IMR-90 (cell line): ENCODE measurements around the gene RNU6-9. TPM values are rescaled to one million over a fixed set of nuclear protein-coding genes. Genes with fewer than 3 reads are reported as not detected.

ENCODE experiments used
- ATAC-seq: fragments of 200-7000 bp; cut with Tn5 transposase; 2 replicates; pipeline ENCODE4 v1.9.1; 2020; ENCODE audit warnings: low read depth, mild to moderate bottlenecking, moderate library complexity
- BruUV-seq: library from RNA; stranded (reverse); fragments of 400-500 nt; replicated peaks from 2 replicates; lab custom pipeline; 2021; lab: Mats Ljungman, UMichigan
- CTCF ChIA-PET: fragments of 300-600 bp; formaldehyde crosslinking; extraction: SDS; loops from one replicate; lab custom pipeline; 2021; ENCODE audit warnings: antibody characterized with exemption; lab: Yijun Ruan, JAX
- POLR2A ChIA-PET: fragments of 300-600 bp; sonication (Branson Sonifier 250); formaldehyde crosslinking; loops from one replicate; lab custom pipeline; 2022; ENCODE audit warnings: antibody characterized with exemption; ENCODE audit not compliant: unreplicated experiment; lab: Charles Lee
- DNase-seq: peaks from one replicate; pipeline ENCODE4 v3.0.0; 2013
- H2AFZ ChIP-seq: replicated peaks from 2 replicates; pipeline ENCODE3; 2013; ENCODE audit warnings: low read length, mild to moderate bottlenecking; ENCODE audit not compliant: poor library complexity
- H2AK5ac ChIP-seq: 2 replicates; pipeline ENCODE4 v1.6.1; 2013; ENCODE audit warnings: low read depth, low read length, inconsistent platforms
- H2AK9ac ChIP-seq: replicated peaks from 2 replicates; pipeline ENCODE3; 2013; ENCODE audit warnings: mild to moderate bottlenecking, low read depth, low read length, moderate library complexity; ENCODE audit not compliant: poor library complexity
- H2BK120ac ChIP-seq: 2 replicates; pipeline ENCODE4 v1.6.1; 2013; ENCODE audit warnings: low read depth, low read length, inconsistent platforms
- H2BK15ac ChIP-seq: 3 replicates; pipeline ENCODE4 v1.6.1; 2013; ENCODE audit warnings: low read depth, low read length, inconsistent platforms
- H2BK20ac ChIP-seq: 2 replicates; pipeline ENCODE4 v1.6.1; 2013; ENCODE audit warnings: low read depth, mild to moderate bottlenecking, inconsistent platforms, low read length, moderate library complexity
- H2BK5ac ChIP-seq: 2 replicates; pipeline ENCODE4 v1.6.1; 2013; ENCODE audit warnings: mild to moderate bottlenecking, low read depth, low read length, inconsistent platforms; ENCODE audit not compliant: poor library complexity, severe bottlenecking
- H3K14ac ChIP-seq: replicated peaks from 2 replicates; pipeline ENCODE4 v1.6.1; 2013; ENCODE audit warnings: low read depth, low read length, inconsistent platforms
- H3K18ac ChIP-seq: 2 replicates; pipeline ENCODE4 v1.6.1; 2013; ENCODE audit warnings: low read depth, low read length, control low read depth
- H3K23ac ChIP-seq: 2 replicates; pipeline ENCODE4 v1.6.1; 2013; ENCODE audit warnings: low read depth, low read length, inconsistent platforms
- H3K27ac ChIP-seq: 2 replicates; pipeline ENCODE4 v1.5.1; 2013; ENCODE audit warnings: mild to moderate bottlenecking, control low read depth, low read length; ENCODE audit not compliant: insufficient read depth
- H3K27me3 ChIP-seq: 2 replicates; pipeline ENCODE4 v1.6.1; 2013; ENCODE audit warnings: low read length; ENCODE audit not compliant: control insufficient read depth, insufficient read depth
- H3K36me3 ChIP-seq: 2 replicates; pipeline ENCODE4 v1.6.1; 2013; ENCODE audit warnings: low read length, mixed read lengths; ENCODE audit not compliant: control insufficient read depth, insufficient read depth
- H3K4ac ChIP-seq: 2 replicates; pipeline ENCODE4 v1.6.1; 2013; ENCODE audit warnings: low read depth, low read length, inconsistent platforms
- H3K4me1 ChIP-seq: 2 replicates; pipeline ENCODE4 v1.6.1; 2013; ENCODE audit warnings: low read length, mixed read lengths; ENCODE audit not compliant: control insufficient read depth, insufficient read depth
- H3K4me2 ChIP-seq: 2 replicates; pipeline ENCODE4 v1.6.1; 2013; ENCODE audit warnings: low read depth, mild to moderate bottlenecking, control low read depth, low read length, moderate library complexity
- H3K4me3 ChIP-seq: 2 replicates; pipeline ENCODE4 v1.5.1; 2013; ENCODE audit warnings: low read depth, mild to moderate bottlenecking, control low read depth, low read length, moderate library complexity; ENCODE audit not compliant: insufficient read depth
- H3K56ac ChIP-seq: 2 replicates; pipeline ENCODE4 v1.6.1; 2013; ENCODE audit warnings: low read length, inconsistent platforms; ENCODE audit not compliant: insufficient read depth; ENCODE audit errors: extremely low read depth
- H3K79me1 ChIP-seq, 2 experiments: 2 replicates each; pipeline ENCODE4 v1.6.1; 2013; ENCODE audit warnings: low read length in 2 of 2, inconsistent platforms in 1 of 2, low read depth in 1 of 2
- H3K9ac ChIP-seq: 2 replicates; pipeline ENCODE4 v1.6.1; 2013; ENCODE audit warnings: low read depth, low read length, control low read depth
- H3K9me1 ChIP-seq: 2 replicates; pipeline ENCODE4 v1.6.1; 2013; ENCODE audit warnings: low read length, inconsistent platforms; ENCODE audit not compliant: insufficient read depth
- H3K9me3 ChIP-seq: 2 replicates; pipeline ENCODE4 v1.6.1; 2013; ENCODE audit warnings: low read length; ENCODE audit not compliant: control insufficient read depth, insufficient read depth
- H4K20me1 ChIP-seq: 2 replicates; pipeline ENCODE4 v1.6.1; 2013; ENCODE audit warnings: low read length, inconsistent platforms; ENCODE audit not compliant: insufficient read depth
- H4K5ac ChIP-seq: 2 replicates; pipeline ENCODE4 v1.6.1; 2013; ENCODE audit warnings: mild to moderate bottlenecking, low read depth, low read length, control low read depth
- H4K8ac ChIP-seq, 2 experiments: 2 replicates each; pipeline ENCODE4 v1.6.1; 2013; ENCODE audit warnings: low read depth in 2 of 2, low read length in 2 of 2, control low read depth in 1 of 2, inconsistent platforms in 1 of 2
- H4K91ac ChIP-seq: 2 replicates; pipeline ENCODE4 v1.6.1; 2013; ENCODE audit warnings: low read depth, low read length, inconsistent platforms; ENCODE audit not compliant: insufficient read depth
- BHLHE40 ChIP-seq: fragments of 150-350 bp; IDR thresholded peaks from 2 replicates; pipeline ENCODE4 v1.6.1; 2016; ENCODE audit warnings: mild to moderate bottlenecking, low read depth, low read length
- MAFK ChIP-seq: IDR thresholded peaks from 2 replicates; pipeline ENCODE4 v1.6.1; 2012; ENCODE audit warnings: low read depth, low read length, improper control_type of control experiment
- MAZ ChIP-seq: IDR thresholded peaks from 2 replicates; pipeline ENCODE4 v1.6.1; 2012; ENCODE audit warnings: low read depth, mild to moderate bottlenecking, low read length, improper control_type of control experiment, moderate library complexity, borderline replicate concordance
- MXI1 ChIP-seq: IDR thresholded peaks from 2 replicates; pipeline ENCODE4 v1.6.1; 2012; ENCODE audit warnings: low read depth, mild to moderate bottlenecking, low read length, moderate library complexity, borderline replicate concordance
- POLR2A ChIP-seq: IDR thresholded peaks from 2 replicates; pipeline ENCODE4 v1.6.1; 2012; ENCODE audit warnings: mild to moderate bottlenecking, low read depth, low read length
- RAD21 ChIP-seq: IDR thresholded peaks from 2 replicates; pipeline ENCODE4 v1.6.1; 2012; ENCODE audit warnings: low read length, improper control_type of control experiment
- WGBS, 2 experiments: methylation state at CpG; one replicate each; pipeline versions ENCODE4 v1.1.5 to v1.1.7; 2013; ENCODE audit warnings: missing lambda C conversion rate in 2 of 2; ENCODE audit not compliant: insufficient read length in 1 of 2; ENCODE audit errors: extremely low coverage in 2 of 2; 5-methylcytosine and 5-hydroxymethylcytosine counted together
- dilution Hi-C: fragments of 300-500 bp; cut with HindIII; formaldehyde crosslinking; loops from one replicate; pipeline ENCODE4 v1.14.3; 2018; ENCODE audit warnings: low sequenced_read_pairs; ENCODE audit not compliant: unreplicated experiment
- in situ Hi-C: fragments of 300-500 bp; cut with MboI; formaldehyde crosslinking; loops from 3 replicates; pipeline ENCODE4 v1.14.3; 2019; ENCODE audit warnings: low sequenced_read_pairs, inconsistent platforms, mixed read lengths
- intact Hi-C: fragments of 100-400 bp; cut with micrococcal nuclease; formaldehyde crosslinking; loops from 2 replicates; pipeline ENCODE4 v1.10.0; 2022
- polyA plus RNA-seq, 3 experiments: library from polyadenylated mRNA; depleted of rRNA; stranded (reverse); fragments of >200 nt; gene quantifications; 2 replicates each; pipeline ENCODE4 v1.2.3, GENCODE V29; 2012; ENCODE audit warnings: low replicate concordance in 1 of 3
- total RNA-seq: library from RNA; depleted of rRNA; stranded (reverse); fragments of >200 nt; gene quantifications from 2 replicates; pipeline ENCODE4 v1.2.3, GENCODE V29; 2012
- TF ChIP-seq, protein P1 (sequence below): fragments of 150-350 bp; IDR thresholded peaks from 2 replicates; pipeline ENCODE4 v1.6.1; 2017; ENCODE audit warnings: mild to moderate bottlenecking, antibody characterized with exemption, low read length, low read depth

The RNU6-9 gene
- total and polyA plus RNA-seq, 2 of the 4 experiments (the other 2 are of a cell fraction) = not detected

DNA sequence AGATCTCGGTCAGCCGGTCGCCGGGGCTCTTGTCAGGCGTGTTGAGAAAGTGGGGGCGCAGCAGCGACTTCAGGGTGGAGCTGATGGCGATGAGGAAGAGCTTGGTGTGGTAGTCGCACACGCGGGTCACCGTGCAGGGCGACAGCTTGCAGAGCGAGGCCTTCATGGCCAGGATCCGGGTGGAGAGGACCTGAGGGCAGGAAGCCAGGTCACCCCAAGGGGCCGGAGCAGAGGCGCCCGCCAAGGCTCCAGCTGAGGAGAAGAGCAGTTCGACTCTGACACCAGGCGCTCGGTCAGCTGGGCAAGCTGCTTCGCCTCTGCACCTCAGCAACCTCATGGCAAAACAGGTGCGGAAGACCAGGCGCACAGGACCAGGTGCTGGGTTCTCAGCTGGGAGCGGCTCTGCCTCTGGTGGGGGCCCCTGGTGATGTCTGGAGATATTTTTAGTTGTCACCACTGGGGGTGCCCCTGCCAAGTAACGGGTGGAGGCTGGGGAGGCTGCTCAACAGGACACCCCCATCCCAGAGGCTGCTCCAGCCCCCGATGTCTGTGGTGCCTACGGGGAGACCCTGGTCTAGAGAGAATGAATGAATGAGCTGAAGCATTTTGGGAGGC, 17.9 kb upstream of the RNU6-9 start:
- no peak for ATAC-seq
- CTCF ChIA-PET = interaction anchor here (0.6 kb wide), 1 partner anchor 65 kb away, joined by 4 read pairs; no protein-coding TSS in a partner anchor
- BruUV-seq = no TSS peak
- Histone ChIP-seq H3K9ac (no peak overlapping the region), H3K14ac (no peak overlapping the region), H3K79me1 (peaks cover 0 to 4% of the 10 kb centered on the region in 2 experiments; a peak in 1 of 4 replicates), H4K20me1 (peaks cover 15% of the 10 kb centered on the region), H3K9me1 (no peaks in the 10 kb centered on the region), H3K23ac (no peak overlapping the region), H4K8ac (no peak overlapping the region), H3K4me2 (no peak overlapping the region), H4K5ac (no peak overlapping the region), H3K4me1 (peaks cover 8% of the 10 kb centered on the region), H2AFZ (peak overlapping the region; percentile 43), H3K4ac (no peak overlapping the region), H2AK5ac (no peak overlapping the region), H2BK120ac (no peak overlapping the region), H3K27ac (no peak overlapping the region), H2BK15ac (no peak overlapping the region), H2BK5ac (no peak overlapping the region), H3K9me3 (no peaks in the 10 kb centered on the region), H2AK9ac (no peak overlapping the region), H3K27me3 (no peaks in the 10 kb centered on the region), H3K4me3 (no peak overlapping the region), H4K91ac (no peak overlapping the region), H3K56ac (no peak overlapping the region), H3K36me3 (peaks cover 41% of the 10 kb centered on the region), H3K18ac (no peak overlapping the region), H2BK20ac (no peak overlapping the region)
- 97% methylated on average over 14 of the region's 28 CpGs; no CpG with 5 or more reads in 1 of the 2 experiments for WGBS, 2 experiments
- intact Hi-C loops (no loop called here), dilution Hi-C loops (no loop called here), in situ Hi-C loops (no loop called here)
- POLR2A ChIA-PET = no interaction called here
- DNase-seq = no peak
- TF ChIP-seq MXI1 (no peak), MAZ (no peak), POLR2A (no peak), MAFK (no peak), RAD21 (no peak), BHLHE40 (no peak)
- TF ChIP-seq, protein P1, sequence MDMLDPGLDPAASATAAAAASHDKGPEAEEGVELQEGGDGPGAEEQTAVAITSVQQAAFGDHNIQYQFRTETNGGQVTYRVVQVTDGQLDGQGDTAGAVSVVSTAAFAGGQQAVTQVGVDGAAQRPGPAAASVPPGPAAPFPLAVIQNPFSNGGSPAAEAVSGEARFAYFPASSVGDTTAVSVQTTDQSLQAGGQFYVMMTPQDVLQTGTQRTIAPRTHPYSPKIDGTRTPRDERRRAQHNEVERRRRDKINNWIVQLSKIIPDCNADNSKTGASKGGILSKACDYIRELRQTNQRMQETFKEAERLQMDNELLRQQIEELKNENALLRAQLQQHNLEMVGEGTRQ = no peak
